ENCODE measurements around the gene GLP2R.

GLP2R gene

DNA sequence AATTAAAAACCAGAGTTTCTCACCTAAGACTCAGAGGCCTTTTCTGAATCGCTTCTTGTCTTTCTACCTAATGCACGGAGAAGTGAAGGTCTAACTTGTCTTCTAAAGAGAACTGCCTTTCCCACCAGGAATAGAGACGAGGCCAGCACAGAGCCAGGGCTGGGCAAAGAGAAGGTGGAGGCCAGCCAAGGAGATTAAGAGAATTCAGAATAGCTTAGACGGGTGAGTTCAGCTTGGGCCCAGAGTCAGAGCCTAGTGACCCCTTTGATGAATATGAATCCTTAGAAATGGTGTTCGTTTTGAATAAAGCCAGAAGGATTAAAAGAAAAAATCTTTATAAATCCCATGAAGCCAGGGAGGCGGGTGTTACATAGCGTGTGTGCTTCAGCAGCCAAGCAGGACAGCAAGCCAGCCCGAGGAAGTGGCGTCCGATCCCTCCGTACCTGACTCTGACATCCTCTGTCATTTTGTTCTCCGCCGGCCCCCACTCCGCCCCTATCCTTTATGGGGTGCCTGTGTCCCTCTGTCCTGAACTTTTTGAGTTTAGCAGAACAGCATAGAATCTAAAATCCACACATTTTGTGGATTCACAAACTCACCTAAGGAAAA, 11.3 kb upstream of the GLP2R start:
- no peak for DNase-seq (ENCODE audit: low read depth, low spot score)

- no peak for DNase-seq (ENCODE audit: low read depth, low spot score)
These were observed 9.3 kb upstream of the GLP2R start for GRCh38 chr17:9816472-9816871.

DNA sequence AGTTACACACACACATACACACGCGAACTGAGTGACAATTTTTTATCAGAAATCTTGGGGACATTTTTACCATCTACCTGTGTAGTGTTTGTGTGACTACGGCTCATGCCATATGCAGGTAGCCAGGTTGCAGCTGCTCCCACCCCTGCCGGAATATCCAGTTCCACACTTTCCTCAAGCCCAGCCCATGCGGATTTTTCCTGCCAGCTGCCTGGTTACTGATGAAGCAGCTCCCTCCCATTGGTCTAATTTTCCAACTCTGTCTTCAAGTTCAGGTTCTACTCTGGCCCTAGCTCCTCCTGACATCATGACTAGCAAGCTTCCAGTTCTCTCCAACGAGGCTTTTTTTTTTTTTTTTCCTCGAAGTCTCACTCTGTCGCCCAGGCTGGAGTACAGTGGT, 8.6 kb upstream of the GLP2R start:
- no peak for DNase-seq (ENCODE audit: low read depth, low spot score)

DNA sequence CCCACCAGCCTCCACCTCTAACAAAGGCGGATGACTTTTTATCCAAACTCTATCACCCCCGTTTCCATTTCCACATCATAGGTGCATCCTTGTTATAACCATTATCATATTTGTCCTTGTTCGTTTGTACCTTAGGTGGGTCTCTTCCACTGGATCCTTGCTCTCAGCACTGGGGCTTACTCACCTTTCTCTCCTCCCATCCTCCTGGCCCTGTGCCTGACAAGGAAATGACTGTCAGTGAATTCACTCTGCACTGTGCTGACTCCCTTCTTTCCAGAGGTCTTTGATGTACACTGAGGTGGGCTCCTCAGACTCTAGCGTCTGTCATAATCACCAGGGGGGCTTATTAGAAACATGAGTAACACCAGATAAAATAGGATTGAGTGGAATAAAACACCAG, 7.0 kb upstream of the GLP2R start:
- no peak for DNase-seq (ENCODE audit: low read depth, low spot score)

DNA sequence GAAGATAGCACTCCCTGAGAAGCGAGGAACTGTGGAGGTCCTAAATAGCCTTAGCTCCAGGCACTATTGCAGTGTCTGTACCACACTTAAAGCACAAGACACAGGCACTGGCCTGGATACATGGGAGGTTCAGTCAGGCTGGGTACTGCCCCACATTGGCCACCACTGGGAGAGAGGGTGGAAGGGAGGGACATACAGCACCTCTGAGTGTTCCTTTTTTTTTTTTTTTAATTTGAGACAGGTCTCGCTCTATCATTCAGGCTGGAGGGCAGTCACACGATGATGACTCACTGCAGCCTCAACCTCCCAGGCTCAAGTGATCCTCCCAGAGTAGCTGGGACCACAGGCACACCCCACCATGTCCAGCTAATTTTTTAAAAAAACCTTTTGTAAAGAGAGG, 5.3 kb upstream of the GLP2R start:
- no peak for DNase-seq (ENCODE audit: low read depth, low spot score)

DNA sequence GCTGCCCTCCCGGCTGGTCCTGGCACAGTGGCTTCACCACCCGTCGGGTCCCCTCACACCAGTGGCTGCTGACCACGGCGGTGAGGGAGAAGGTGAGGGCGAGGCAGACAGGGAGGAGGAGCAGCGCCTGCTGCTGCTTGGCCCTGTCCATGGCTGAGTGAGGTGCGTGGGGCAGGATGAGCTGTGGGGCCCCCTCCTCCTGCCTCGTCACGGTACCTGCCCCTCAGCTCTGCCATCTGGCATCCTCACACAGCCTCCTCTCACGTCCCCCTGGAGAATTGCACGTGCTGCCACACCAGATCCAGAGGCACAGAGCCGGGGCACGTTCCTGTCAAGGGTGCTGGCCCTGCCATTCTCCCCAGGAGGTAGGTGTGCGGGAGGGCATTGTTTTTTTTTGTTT, 3.8 kb upstream of the GLP2R start, which contains the start of gene GSG1L2:
Gene GSG1L2, minus strand, starts transcription at position 159 of the 400 bp plus-strand sequence. Its CDS starts 8 bp downstream, at position 151.
- no peak for DNase-seq (ENCODE audit: low read depth, low spot score)

- no peak for DNase-seq (ENCODE audit: low read depth, low spot score)
These were observed 1.6 kb upstream of the GLP2R start for GRCh38 chr17:9824094-9824493.

- no peak for DNase-seq (ENCODE audit: low read depth, low spot score)
These were observed 856 bp upstream of the GLP2R start for GRCh38 chr17:9824797-9825338.

DNA sequence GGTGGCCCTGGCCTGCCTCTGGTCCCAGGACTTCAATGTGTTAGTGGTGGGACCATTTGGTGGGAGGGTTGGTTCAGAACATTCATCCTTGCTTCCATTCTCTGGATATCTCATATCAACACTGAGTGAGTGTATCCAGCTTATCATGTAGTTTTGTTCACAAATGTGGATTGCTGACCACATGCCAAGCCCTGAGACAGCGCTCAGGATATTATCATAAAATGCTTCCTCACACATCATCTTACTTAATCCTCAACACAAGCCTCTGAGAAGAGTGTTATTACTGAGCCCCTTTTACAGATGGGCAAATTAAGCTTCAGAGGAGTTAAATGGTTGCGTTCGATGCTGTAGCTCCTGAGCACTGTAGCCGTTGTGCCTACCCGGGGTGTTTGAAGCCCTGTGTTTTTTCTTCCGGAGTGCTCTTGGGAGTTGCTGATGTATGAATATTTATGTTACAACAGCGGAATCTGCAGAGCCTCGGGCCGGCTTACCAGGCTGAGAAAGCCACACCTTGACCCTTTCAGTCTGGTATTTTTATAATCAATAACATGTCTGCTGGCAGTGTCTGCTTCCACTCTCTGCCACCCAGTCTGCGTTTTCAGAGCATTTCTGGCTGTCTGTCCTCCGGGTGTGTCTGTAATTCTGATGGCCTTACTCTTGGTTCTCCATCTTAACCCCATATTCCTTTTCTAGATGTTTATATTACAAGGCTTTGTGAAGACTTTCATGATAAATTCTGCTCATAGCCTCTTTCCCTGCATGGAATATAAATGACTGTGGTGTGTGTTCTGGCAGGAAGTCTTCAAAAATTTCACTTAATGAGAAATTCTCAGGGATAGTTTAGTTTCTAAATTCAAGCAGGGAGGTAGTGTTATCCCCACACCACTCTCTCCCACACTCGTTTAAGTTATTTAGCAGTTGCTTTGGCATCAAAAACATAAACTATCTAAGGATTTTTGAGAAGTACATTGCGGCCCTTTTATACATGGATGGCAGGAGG, 2.9 kb downstream of the GLP2R start:
- DNase-seq (ENCODE audit: low read depth, low spot score): no peak

- no peak for DNase-seq (ENCODE audit: low read depth, low spot score)
These were observed 3.6 kb downstream of the GLP2R start for GRCh38 chr17:9829343-9829742.

- no peak for DNase-seq (ENCODE audit: low read depth, low spot score)
These were observed 5.0 kb downstream of the GLP2R start for GRCh38 chr17:9830711-9831110.

GRCh38 chr17:9833922-9834321, 8.2 kb downstream of the GLP2R start:
- no peak for DNase-seq (ENCODE audit: low read depth, low spot score)

DNA sequence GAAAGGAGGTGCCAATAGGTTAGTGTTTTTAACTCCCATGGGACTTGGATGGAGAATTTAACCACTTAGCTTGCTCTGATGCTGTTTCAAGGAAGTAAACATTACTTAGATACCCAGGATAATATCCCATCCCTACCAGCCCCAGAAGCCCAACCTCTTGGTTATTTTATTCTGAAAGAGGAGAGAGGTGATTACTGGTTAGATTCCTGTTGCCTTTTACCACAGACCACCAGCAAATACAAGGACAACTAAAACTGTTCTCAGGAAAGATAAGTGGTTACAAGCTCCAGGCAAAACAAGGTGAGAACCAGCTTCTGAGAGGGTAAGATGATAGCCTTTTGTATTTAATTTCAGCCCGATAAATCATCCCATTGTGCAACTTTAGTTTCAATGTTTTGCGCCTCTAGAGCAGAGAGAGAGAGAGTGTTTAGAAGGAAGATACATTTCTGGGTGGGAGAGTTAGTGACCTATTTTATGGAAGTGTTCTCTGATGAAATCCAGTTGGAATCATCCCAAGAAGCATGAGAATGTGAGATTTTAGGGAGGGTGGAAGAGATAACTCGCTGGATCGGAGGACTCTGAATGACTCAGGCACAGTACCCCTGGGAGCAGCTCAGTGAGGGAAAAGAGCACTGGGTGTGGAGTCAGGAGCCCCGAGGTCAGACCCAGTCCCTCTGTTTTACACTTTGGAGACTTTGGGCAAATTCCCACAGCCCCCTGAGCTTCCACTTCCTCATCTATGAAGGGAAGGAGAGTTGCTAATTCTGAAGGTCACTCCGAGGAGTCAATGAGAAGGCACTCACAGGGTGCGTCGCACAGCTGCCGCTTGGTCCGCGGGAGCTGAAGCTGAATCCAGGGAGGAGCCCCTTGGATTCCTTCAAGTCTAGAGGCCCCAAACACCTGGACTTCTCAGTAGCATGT, 12.1 kb downstream of the GLP2R start:
- no peak for DNase-seq (ENCODE audit: low read depth, low spot score)

- no peak for DNase-seq (ENCODE audit: low read depth, low spot score)
These were observed 13.7 kb downstream of the GLP2R start for GRCh38 chr17:9839433-9839832.

DNA sequence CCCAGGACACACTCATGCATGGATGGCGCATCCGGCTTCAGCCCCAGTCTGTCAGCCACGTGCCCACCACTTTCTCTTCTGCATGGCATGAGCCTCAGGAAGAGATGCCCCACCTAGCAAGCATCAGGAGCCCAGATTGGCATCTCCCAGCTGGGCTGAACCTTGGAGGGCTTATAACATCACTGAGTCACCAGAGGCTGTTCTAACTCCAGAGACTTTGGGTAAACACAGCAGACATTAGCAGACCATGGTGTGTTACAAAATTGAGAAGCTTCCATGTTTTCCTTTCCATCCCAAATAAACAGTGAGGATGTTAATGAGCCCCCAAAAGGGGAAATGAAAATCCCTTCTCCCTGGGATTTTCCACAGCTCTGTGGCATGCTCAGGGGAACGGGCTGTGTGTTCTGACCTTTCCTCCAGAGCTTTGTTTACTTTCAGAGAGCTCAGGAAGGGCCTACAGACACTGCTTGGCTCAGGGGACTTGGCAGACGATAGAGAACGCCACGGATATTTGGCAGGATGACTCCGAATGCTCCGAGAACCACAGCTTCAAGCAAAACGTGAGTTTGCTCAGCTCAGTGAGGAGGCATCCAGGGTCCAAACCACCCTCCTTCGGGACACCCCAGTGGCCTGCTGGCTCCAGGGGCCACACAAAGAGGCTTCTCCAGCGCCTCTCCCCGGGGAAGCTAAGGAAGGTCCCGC, 16.5 kb downstream of the GLP2R start:
- peak; percentile 57 for DNase-seq (ENCODE audit: low read depth, low spot score)

- DNase-seq (ENCODE audit: low read depth, low spot score): no peak
These were observed 17.7 kb downstream of the GLP2R start for GRCh38 chr17:9843152-9844010.

DNA sequence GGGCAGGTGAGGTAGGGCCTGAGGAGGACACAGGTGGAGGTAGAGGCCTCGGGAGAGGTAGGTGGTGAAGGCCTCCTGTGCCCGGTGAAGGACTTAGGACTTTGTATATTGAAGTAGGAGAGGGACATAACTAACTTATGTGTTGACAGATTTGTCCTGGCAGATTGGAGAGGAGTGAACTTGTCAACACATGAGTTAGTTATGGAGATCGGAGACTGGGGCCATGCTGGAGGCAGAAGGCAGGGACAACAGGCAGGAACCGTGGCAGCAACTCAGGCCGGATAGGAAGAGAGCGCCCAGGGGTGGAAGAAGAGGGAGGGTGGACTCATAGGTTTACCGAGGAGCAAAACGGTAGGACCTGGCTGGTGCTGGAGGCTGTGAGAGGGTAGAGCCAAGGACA, 18.4 kb downstream of the GLP2R start:
- DNase-seq (ENCODE audit: low read depth, low spot score): no peak

- DNase-seq (ENCODE audit: low read depth, low spot score): no peak
These were observed 19.6 kb downstream of the GLP2R start for GRCh38 chr17:9845306-9845705.

DNA sequence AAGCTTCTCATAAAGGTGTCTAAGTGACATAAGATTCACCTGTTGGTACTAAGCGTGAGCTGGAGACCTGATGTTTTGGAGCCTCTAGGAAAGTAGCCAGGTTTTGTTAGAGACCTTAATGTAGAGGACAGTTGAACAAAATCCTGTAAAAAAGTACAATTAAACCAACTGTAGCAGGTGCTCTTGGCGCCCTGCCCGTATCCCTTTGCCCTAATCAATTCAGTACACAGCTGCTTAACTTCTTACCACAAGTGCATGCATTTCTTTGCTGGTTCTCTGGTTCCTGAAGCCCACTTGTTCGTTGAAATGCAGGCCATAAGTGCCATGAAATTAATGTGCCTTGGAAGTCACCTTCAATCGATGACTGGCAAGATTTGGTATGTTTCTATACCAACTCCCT, 24.4 kb downstream of the GLP2R start:
- DNase-seq (ENCODE audit: low read depth, low spot score): no peak

GRCh38 chr17:9854255-9854654, 28.5 kb downstream of the GLP2R start:
- no peak for DNase-seq (ENCODE audit: low read depth, low spot score)

All from smooth muscle cell of the brain vasculature (primary cell).